Liver (tissue), 9 donors: ENCODE measurements around the gene TRPC4. TPM values are rescaled to one million over a fixed set of nuclear protein-coding genes. Genes with fewer than 3 reads are reported as not detected.

Experiments used
- DNase-seq: peaks from one replicate; pipeline ENCODE4 v3.0.0-alpha.2; 2017; ENCODE audit warnings: low spot score
- H3K27ac ChIP-seq, 2 donors: one replicate each; pipeline ENCODE4 v1.7.0; 2013; ENCODE audit warnings: inconsistent platforms in 2 of 2, low read length in 2 of 2, control low read depth in 1 of 2, low read depth in 1 of 2, mild to moderate bottlenecking in 1 of 2
- H3K27me3 ChIP-seq, 4 donors: one replicate each; pipeline versions ENCODE4 v1.6.1 to v1.7.0; 2013; ENCODE audit warnings: low read length in 3 of 4, inconsistent platforms in 1 of 4, mild to moderate bottlenecking in 1 of 4, moderate library complexity in 1 of 4; ENCODE audit not compliant: control insufficient read depth in 4 of 4, insufficient read depth in 4 of 4
- H3K36me3 ChIP-seq, 4 donors: one replicate each; pipeline versions ENCODE4 v1.6.1 to v1.7.0; 2013; ENCODE audit warnings: low read length in 3 of 4, mild to moderate bottlenecking in 3 of 4, low read depth in 1 of 4, moderate library complexity in 1 of 4; ENCODE audit not compliant: control insufficient read depth in 4 of 4, insufficient read depth in 3 of 4
- H3K4me1 ChIP-seq, 4 donors: one replicate each; pipeline versions ENCODE4 v1.6.1 to v1.7.0; 2013; ENCODE audit warnings: low read length in 3 of 4, mild to moderate bottlenecking in 3 of 4, moderate library complexity in 1 of 4; ENCODE audit not compliant: control insufficient read depth in 4 of 4, insufficient read depth in 4 of 4
- H3K4me3 ChIP-seq, 3 donors: one replicate each; pipeline versions ENCODE4 v1.6.1 to v1.7.0; 2013; ENCODE audit warnings: low read length in 3 of 3, control low read depth in 1 of 3, low read depth in 1 of 3, mild to moderate bottlenecking in 1 of 3
- H3K9ac ChIP-seq, 2 donors: one replicate each; pipeline ENCODE4 v1.7.0; 2013; ENCODE audit warnings: low read length in 2 of 2, mild to moderate bottlenecking in 2 of 2, moderate library complexity in 2 of 2, control low read depth in 1 of 2, low read depth in 1 of 2
- H3K9me3 ChIP-seq, 4 donors: one replicate each; pipeline versions ENCODE4 v1.6.1 to v1.7.0; 2013; ENCODE audit warnings: low read length in 3 of 4; ENCODE audit not compliant: control insufficient read depth in 4 of 4
- ATF3 ChIP-seq: IDR thresholded peaks from 2 replicates; pipeline ENCODE4 v1.6.1; 2016; ENCODE audit warnings: antibody characterized with exemption
- CTCF ChIP-seq: fragments of 150-350 bp; IDR thresholded peaks from 2 replicates; pipeline ENCODE4 v1.5.1; 2017; ENCODE audit warnings: improper control_type of control experiment, low read depth, low read length; ENCODE audit not compliant: missing input control
- EGR1 ChIP-seq, 2 donors: IDR thresholded peaks; 2 replicates each; pipeline ENCODE4 v1.6.1; 2016 to 2018; ENCODE audit warnings: antibody characterized with exemption in 2 of 2, low read depth in 2 of 2
- FOXA1 ChIP-seq: IDR thresholded peaks from 2 replicates; pipeline ENCODE4 v1.6.1; 2016; ENCODE audit warnings: antibody characterized with exemption
- FOXA2 ChIP-seq: IDR thresholded peaks from 2 replicates; pipeline ENCODE4 v1.6.1; 2016; ENCODE audit warnings: antibody characterized with exemption
- GABPA ChIP-seq, 2 donors: IDR thresholded peaks in 1 of 2; conservative IDR thresholded peaks in 1 of 2; 2 replicates each; pipeline ENCODE4 v1.6.1; 2016; ENCODE audit warnings: antibody characterized with exemption in 2 of 2, mild to moderate bottlenecking in 1 of 2, moderate library complexity in 1 of 2
- HNF4A ChIP-seq, 2 donors: conservative IDR thresholded peaks; 2 replicates each; pipeline ENCODE4 v1.6.1; 2016; ENCODE audit warnings: antibody characterized with exemption in 2 of 2, mild to moderate bottlenecking in 2 of 2
- HNF4G ChIP-seq: IDR thresholded peaks from 2 replicates; pipeline ENCODE4 v1.6.1; 2016; ENCODE audit warnings: antibody characterized with exemption
- JUND ChIP-seq, 2 donors: IDR thresholded peaks; 2 replicates each; pipeline ENCODE4 v1.6.1; 2016; ENCODE audit warnings: antibody characterized with exemption in 2 of 2
- MAX ChIP-seq: IDR thresholded peaks from 2 replicates; pipeline ENCODE4 v1.6.1; 2016; ENCODE audit warnings: antibody characterized with exemption
- NR2F2 ChIP-seq: IDR thresholded peaks from 2 replicates; pipeline ENCODE4 v1.6.1; 2016; ENCODE audit warnings: antibody characterized with exemption
- REST ChIP-seq: IDR thresholded peaks from 2 replicates; pipeline ENCODE4 v1.6.1; 2016; ENCODE audit warnings: antibody characterized with exemption, mild to moderate bottlenecking
- RXRA ChIP-seq, 2 donors: IDR thresholded peaks; 2 replicates each; pipeline ENCODE4 v1.6.1; 2017 to 2018; ENCODE audit warnings: antibody characterized with exemption in 2 of 2, mild to moderate bottlenecking in 1 of 2
- SP1 ChIP-seq: IDR thresholded peaks from 2 replicates; pipeline ENCODE4 v1.6.1; 2018; ENCODE audit warnings: antibody characterized with exemption, mild to moderate bottlenecking
- TAF1 ChIP-seq: conservative IDR thresholded peaks from 2 replicates; pipeline ENCODE4 v1.6.1; 2016; ENCODE audit warnings: antibody characterized with exemption, mild to moderate bottlenecking
- YY1 ChIP-seq: IDR thresholded peaks from 2 replicates; pipeline ENCODE4 v1.6.1; 2016; ENCODE audit warnings: antibody characterized with exemption, mild to moderate bottlenecking
- WGBS: extraction: QIAGEN DNeasy Blood & Tissue Kit; methylation state at CpG from one replicate; pipeline ENCODE4 v1.1.7; 2013; 5-methylcytosine and 5-hydroxymethylcytosine counted together
- polyA plus RNA-seq, 2 donors: library from polyadenylated mRNA; stranded (reverse) in 1 of 2; unstranded in 1 of 2; fragments of 200-250 nt in 1 of 2; fragments of >200 nt in 1 of 2; fragmentation: Nextera tagmentation in 1 of 2; extraction: Ambion mirVana in 1 of 2; gene quantifications; one replicate each; pipeline versions ENCODE4 v1.2.1 to v1.2.3, GENCODE V29; 2013 to 2015
- total RNA-seq, 2 donors: library from RNA; depleted of rRNA; stranded (reverse); fragments of >200 nt; gene quantifications; one replicate each; pipeline ENCODE4 v1.2.3, GENCODE V29; 2014
- TF ChIP-seq, protein P1 (sequence below): IDR thresholded peaks from 2 replicates; pipeline ENCODE4 v1.6.1; 2016; ENCODE audit warnings: antibody characterized with exemption
- donor health status: healthy.
- donor health status: healthy.
- donor health status: healthy.
- donor health status: healthy.
- donor health status: healthy.

Gene TRPC4
- total and polyA plus RNA-seq, 4 donors = 0.04 to 0.17 (median 0.05) TPM; not detected in 1

DNA sequence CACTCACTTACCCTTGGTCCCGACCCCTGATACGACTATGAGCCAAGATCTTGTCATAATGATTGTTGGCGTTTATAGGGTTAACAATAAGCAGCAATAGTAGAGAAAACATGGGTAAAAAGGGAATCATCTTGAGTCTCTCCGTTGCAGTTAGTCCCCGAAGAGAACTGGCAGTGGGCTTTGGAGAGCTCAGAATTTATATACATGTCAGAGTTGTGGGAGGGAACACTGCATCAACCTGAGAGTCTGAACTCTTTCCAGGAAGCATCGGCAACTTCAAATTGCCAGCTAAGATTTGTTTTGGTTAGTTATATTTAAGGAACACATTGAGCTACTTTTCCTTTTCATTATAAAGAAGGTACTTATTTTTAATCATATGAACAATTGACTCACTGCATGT lies 271.0 kb downstream of the TRPC4 start, which contains the start of gene POSTN:
TSS of gene POSTN (minus strand) at position 172 of the 400 bp plus-strand sequence. CDS start at position 130, 42 bp downstream.
- no peak for DNase-seq
- TF ChIP-seq MAX = no peak
- no peak for TF ChIP-seq FOXA1
- TF ChIP-seq EGR1 (IDR thresholded peaks at IDR 0.05; ENCODE audit: low read depth in 2 of 2) = no peak
- no peak for TF ChIP-seq SP1
- TF ChIP-seq REST = no peak
- no peak for TF ChIP-seq TAF1
- no peak for TF ChIP-seq ATF3
- no peak for TF ChIP-seq NR2F2
- TF ChIP-seq CTCF = no peak
- no peak for TF ChIP-seq JUND (IDR thresholded peaks at IDR 0.05)
- TF ChIP-seq GABPA (IDR thresholded peaks at IDR 0.05 in 1 of 2, conservative IDR thresholded peaks at IDR 0.05 in 1 of 2) = no peak
- Histone ChIP-seq H3K36me3 (no peaks in the 10 kb centered on the region), H3K4me3 (no peak within 1 kb of the TSS), H3K4me1 (no peaks in the 10 kb centered on the region), H3K27me3 (peaks cover 0 to 4% (median 0%) of the 10 kb centered on the region in 4 donors), H3K9me3 (no peaks in the 10 kb centered on the region), H3K9ac (no peak within 1 kb of the TSS), H3K27ac (no peak within 1 kb of the TSS)
- WGBS = 44% methylated on average over 6 of the region's 6 CpGs

DNA sequence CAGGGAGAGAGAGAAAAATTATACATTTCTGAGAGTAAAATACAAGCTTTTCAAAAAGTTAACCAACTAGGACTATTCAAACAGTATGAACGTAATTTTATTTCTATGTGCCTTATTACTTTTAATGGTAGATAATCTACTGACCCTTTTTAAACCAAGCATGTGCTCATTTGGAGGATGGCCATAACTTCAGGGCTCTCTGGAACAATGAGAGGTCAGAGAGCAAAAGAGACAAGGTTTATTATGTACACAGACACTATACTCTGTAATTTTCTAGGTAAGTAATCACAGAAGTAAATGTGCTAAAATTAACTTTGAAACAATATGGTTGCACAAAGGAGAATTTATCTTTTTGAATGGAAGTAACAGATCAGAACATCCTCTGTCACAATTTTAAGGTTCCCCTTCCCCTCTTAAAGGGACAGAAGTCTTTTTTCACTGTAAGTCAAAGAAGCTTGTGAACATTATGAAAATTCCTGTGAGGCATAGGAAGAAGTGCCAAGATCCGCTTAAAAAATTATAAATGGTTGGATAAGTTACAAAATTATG lies 272.0 kb downstream of the TRPC4 start:
- Histone ChIP-seq H3K27ac (no peak overlapping the region), H3K36me3 (no peaks in the 10 kb centered on the region), H3K27me3 (peaks cover 0 to 4% (median 0%) of the 10 kb centered on the region in 4 donors), H3K9ac (no peak overlapping the region), H3K4me3 (no peak overlapping the region), H3K9me3 (no peaks in the 10 kb centered on the region), H3K4me1 (no peaks in the 10 kb centered on the region)
- 54% methylated on average over 2 of the region's 2 CpGs for WGBS
- DNase-seq = no peak
- no peak for TF ChIP-seq FOXA2
- TF ChIP-seq SP1 = no peak
- TF ChIP-seq YY1 = no peak
- TF ChIP-seq TAF1 = no peak
- TF ChIP-seq CTCF = no peak
- TF ChIP-seq JUND (IDR thresholded peaks at IDR 0.05) = no peak
- no peak for TF ChIP-seq HNF4G
- no peak for TF ChIP-seq EGR1 (IDR thresholded peaks at IDR 0.05; ENCODE audit: low read depth in 2 of 2)
- no peak for TF ChIP-seq HNF4A (conservative IDR thresholded peaks at IDR 0.05)
- TF ChIP-seq RXRA (IDR thresholded peaks at IDR 0.05) = no peak
- TF ChIP-seq, protein P1, sequence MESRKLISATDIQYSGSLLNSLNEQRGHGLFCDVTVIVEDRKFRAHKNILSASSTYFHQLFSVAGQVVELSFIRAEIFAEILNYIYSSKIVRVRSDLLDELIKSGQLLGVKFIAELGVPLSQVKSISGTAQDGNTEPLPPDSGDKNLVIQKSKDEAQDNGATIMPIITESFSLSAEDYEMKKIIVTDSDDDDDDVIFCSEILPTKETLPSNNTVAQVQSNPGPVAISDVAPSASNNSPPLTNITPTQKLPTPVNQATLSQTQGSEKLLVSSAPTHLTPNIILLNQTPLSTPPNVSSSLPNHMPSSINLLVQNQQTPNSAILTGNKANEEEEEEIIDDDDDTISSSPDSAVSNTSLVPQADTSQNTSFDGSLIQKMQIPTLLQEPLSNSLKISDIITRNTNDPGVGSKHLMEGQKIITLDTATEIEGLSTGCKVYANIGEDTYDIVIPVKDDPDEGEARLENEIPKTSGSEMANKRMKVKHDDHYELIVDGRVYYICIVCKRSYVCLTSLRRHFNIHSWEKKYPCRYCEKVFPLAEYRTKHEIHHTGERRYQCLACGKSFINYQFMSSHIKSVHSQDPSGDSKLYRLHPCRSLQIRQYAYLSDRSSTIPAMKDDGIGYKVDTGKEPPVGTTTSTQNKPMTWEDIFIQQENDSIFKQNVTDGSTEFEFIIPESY = no peak
- no peak for TF ChIP-seq REST
- no peak for TF ChIP-seq GABPA (IDR thresholded peaks at IDR 0.05 in 1 of 2, conservative IDR thresholded peaks at IDR 0.05 in 1 of 2)
- TF ChIP-seq NR2F2 = no peak
